AG08395 (cell line): Measurements from ENCODE around the gene ZNF276.

Experiments used
- DNase-seq: peaks from one replicate; pipeline ENCODE4 v3.0.0; 2012; ENCODE audit warnings: mixed read lengths, low spot score

ZNF276 gene

DNA sequence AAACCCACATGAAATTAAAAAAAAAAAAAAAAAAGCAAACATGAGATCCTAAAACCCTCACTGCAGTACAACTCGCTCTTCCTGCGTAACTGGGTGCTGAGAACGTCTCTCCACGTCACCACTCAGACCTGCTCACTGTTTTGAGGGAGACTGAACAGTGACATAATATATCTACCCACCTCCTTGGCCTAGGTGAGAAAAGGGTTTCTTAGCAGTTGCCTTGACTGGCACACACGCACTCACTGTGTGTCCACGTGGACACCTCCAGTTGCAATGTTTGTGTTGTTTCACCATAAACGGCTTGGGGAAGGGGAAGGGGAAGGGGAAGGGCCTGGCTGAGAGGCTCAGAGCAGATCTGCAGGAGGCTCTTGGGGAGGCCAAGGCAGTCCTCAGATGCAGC is 63.1 kb downstream of the ZNF276 start:
- DNase-seq, result no peak

DNA sequence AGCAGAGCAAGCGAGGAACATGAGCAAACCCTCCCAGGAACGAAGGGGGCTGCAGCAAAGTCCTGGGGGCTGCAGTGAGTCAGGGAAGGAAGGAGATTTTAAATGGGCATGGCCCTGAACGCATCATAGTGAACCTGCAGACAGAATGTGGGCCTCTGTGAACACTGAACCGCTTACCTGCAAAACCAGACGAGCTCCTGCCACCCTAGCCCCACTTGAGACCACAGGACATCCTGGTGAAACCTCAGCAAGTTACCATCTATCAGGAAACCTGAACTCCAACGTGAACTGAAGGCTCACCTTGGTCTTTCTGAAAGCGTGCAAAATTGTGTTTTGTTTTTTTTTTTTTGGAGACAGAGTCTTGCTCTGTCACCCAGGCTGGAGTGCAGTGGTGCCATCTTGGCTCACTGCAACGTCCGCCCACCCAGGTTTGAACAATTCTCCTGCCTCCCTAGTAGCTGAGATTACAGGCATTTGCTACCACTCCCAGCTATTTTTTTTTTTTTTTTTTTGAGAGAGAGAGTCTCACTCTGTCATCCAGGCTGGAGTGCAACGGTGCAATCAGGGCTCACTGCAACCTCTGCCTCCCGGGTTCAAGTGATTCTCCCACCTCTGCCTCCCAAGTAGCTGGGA is 64.3 kb downstream of the ZNF276 start:
- DNase-seq, result no peak

DNA sequence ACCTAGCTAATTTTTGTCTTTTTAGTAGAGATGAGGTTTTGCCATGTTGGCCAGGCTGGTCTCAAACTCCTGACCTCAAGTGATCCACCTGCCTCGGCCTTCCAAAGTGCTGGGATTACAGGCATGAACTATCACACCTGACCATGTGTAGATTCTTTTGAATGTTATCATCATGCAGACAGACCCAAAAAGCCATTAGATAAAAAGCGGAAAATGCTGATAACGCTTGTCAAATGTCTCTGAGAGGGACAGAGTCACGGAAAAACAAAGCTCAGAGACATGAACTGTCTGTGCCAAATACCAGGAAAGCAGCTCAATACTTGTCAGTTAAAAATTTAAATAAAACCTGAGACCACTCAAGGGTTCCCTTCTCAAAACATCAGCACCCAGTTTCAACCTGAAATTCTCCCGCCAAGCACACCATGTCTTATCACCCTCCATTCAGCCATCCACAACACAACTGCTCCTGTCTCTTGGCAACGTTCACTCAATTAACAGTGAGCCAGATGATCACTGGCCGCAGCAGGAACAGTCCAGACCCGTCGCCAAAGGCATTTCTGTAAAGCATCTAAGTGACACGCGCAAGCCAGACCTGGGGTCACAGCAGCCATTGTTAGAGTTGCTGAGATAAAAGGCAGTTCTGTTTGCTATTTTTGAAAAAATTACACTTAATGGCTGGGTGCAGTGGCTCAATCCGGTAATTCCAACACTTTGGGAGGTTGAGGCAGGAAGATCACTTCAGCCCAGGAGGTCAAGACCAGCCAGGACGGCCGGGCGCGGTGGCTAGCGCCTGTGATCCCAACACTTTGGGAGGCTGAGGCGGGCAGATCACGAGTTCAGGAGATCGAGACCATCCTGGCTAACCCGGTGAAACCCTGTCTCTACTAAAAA is 65.4 kb downstream of the ZNF276 start:
- no peak for DNase-seq

DNA sequence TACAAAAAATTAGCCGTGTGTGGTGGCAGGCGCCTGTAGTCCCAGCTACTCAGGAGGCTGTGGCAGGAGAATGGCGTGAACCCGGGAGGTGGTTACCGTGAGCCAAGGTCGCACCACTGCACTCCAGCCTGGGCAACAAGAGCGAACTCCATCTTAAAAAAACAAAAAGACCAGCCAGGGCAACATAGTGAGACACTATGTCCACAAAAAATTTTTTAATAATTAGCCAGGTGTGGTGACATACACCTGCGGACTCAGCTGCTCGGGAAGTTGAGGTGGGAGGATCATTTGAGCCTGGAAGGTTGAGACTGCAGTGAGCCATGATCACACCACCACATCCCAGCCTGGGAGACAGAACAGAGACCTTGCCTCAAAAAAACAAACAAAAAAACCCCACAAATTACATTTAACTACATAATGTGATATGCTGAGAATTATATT is 66.0 kb downstream of the ZNF276 start:
- no peak for DNase-seq
